Osteoblast (primary cell): ENCODE results near the gene TRERF1. TPM values are rescaled to one million over a fixed set of nuclear protein-coding genes. Genes with fewer than 3 reads are reported as not detected.

ENCODE experiments used
- DNase-seq: peaks from one replicate; pipeline ENCODE4 v3.0.0; 2011; ENCODE audit warnings: low spot score, mixed read lengths; ENCODE audit not compliant: insufficient read length; ENCODE audit errors: missing footprints
- H2AFZ ChIP-seq: 2 replicates; pipeline ENCODE4 v1.6.0; 2011; ENCODE audit warnings: mild to moderate bottlenecking, low read length
- H3K27ac ChIP-seq: 2 replicates; pipeline ENCODE4 v1.5.1; 2011; ENCODE audit warnings: mild to moderate bottlenecking, low read depth, low read length, moderate library complexity
- H3K27me3 ChIP-seq: 2 replicates; pipeline ENCODE4 v1.6.0; 2012; ENCODE audit warnings: mild to moderate bottlenecking, control low read depth, inconsistent platforms, low read length, moderate library complexity; ENCODE audit not compliant: insufficient read depth
- H3K36me3 ChIP-seq: 2 replicates; pipeline ENCODE4 v1.5.1; 2011; ENCODE audit warnings: mild to moderate bottlenecking, low read length, control low read depth, moderate library complexity; ENCODE audit not compliant: insufficient read depth
- H3K4me1 ChIP-seq: 2 replicates; pipeline ENCODE4 v1.5.1; 2011; ENCODE audit warnings: mild to moderate bottlenecking, low read length, control low read depth, moderate library complexity; ENCODE audit not compliant: insufficient read depth
- H3K4me2 ChIP-seq: 2 replicates; pipeline ENCODE4 v1.6.0; 2011; ENCODE audit warnings: mild to moderate bottlenecking, low read length; ENCODE audit not compliant: insufficient read depth
- H3K4me3 ChIP-seq: fragments of 200-600 bp; sonication (generic); 3 replicates; pipeline ENCODE4 v1.5.1; 2012; ENCODE audit warnings: mild to moderate bottlenecking, low read length, inconsistent platforms; ENCODE audit not compliant: insufficient read depth
- H3K79me2 ChIP-seq: 2 replicates; pipeline ENCODE4 v1.6.0; 2012; ENCODE audit warnings: mild to moderate bottlenecking, low read length, control low read depth, inconsistent platforms; ENCODE audit not compliant: insufficient read depth
- H3K9me3 ChIP-seq: 2 replicates; pipeline ENCODE4 v1.5.1; 2011; ENCODE audit warnings: low read depth, low read length, control low read depth
- H4K20me1 ChIP-seq: 2 replicates; pipeline ENCODE4 v1.6.0; 2012; ENCODE audit warnings: mild to moderate bottlenecking, low read length, control low read depth; ENCODE audit not compliant: insufficient read depth
- total RNA-seq: library from RNA; depleted of rRNA; stranded (reverse); fragments of >200 nt; gene quantifications from 2 replicates; pipeline ENCODE4 v1.2.3, GENCODE V29; 2012
- TF ChIP-seq, protein P1 (sequence below): IDR thresholded peaks from 2 replicates; pipeline ENCODE4 v1.5.1; 2011; ENCODE audit warnings: mild to moderate bottlenecking, low read depth, low read length, moderate library complexity; ENCODE audit errors: extremely low read depth

The TRERF1 gene
- total RNA-seq, 1 donor = 4.7 TPM

DNA sequence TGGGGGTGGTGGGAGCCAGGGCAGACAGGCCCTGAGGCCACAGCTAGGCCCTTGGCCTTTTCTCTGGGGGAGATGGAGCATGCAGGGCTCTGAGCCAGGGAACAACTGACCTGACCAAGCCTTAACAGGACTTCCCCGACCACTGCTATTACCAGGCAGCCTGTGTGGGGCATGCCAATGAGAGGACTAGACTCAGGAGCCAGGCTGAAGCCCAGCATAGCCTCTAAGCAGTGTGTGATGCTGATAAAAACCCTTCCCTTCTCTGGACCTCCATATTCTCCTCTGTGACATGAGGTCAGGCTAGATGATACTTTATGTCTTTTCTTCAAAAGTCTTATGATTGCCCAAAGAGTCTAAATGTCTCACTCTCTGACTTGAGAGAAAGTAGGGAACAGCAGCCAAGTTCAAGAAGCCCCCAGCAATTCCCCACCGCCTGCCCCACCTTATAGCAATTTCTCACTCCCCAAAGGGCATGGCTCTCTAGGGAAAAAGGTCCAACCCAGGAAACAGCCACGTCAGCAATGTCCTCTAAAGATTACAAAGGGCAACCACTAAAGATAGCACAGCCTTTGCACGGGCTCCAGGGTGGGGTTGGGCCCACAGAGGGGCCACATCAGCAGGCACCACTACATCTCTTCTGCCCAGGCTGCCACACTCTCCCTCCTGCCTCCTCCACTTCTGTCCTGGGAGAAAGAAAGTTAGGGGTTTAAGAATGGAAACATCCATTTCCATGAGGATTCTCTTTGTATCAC, 71.3 kb downstream of the TRERF1 start:
- Histone ChIP-seq H3K27ac (no peak overlapping the region), H3K27me3 (no peaks in the 10 kb centered on the region), H2AFZ (no peak overlapping the region), H3K9me3 (no peaks in the 10 kb centered on the region), H4K20me1 (peaks cover 7% of the 10 kb centered on the region), H3K4me3 (no peak overlapping the region), H3K4me2 (no peak overlapping the region), H3K36me3 (no peaks in the 10 kb centered on the region), H3K79me2 (peaks cover 22% of the 10 kb centered on the region), H3K4me1 (no peaks in the 10 kb centered on the region)
- no peak for DNase-seq
- TF ChIP-seq, protein P1, sequence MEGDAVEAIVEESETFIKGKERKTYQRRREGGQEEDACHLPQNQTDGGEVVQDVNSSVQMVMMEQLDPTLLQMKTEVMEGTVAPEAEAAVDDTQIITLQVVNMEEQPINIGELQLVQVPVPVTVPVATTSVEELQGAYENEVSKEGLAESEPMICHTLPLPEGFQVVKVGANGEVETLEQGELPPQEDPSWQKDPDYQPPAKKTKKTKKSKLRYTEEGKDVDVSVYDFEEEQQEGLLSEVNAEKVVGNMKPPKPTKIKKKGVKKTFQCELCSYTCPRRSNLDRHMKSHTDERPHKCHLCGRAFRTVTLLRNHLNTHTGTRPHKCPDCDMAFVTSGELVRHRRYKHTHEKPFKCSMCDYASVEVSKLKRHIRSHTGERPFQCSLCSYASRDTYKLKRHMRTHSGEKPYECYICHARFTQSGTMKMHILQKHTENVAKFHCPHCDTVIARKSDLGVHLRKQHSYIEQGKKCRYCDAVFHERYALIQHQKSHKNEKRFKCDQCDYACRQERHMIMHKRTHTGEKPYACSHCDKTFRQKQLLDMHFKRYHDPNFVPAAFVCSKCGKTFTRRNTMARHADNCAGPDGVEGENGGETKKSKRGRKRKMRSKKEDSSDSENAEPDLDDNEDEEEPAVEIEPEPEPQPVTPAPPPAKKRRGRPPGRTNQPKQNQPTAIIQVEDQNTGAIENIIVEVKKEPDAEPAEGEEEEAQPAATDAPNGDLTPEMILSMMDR = no peak

DNA sequence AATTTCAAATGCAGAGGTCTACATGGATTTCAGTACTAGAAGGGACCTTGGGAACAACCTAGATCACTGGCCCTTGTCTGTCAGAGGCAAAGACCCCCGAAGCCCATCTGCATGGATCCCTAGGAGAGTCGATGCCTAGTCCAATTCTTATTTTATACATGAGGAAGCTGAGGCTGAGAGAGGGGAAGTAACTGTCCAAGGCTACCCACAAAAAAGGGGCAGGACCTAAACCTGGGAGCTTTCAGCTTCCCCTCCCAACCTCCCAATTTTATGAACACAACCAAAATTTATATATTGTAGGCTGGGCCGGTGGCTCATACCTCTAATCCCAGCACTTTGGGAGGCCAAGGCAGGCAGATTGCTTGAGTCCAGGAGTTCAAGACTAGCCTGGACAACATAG, 73.2 kb downstream of the TRERF1 start:
- H3K9me3 ChIP-seq = no peaks in the 10 kb centered on the region
- no peak overlapping the region for H3K4me3 ChIP-seq
- no peaks in the 10 kb centered on the region for H3K36me3 ChIP-seq
- H2AFZ ChIP-seq = no peak overlapping the region
- no peaks in the 10 kb centered on the region for H3K4me1 ChIP-seq
- no peak for DNase-seq
- H3K79me2 ChIP-seq = peaks cover 22% of the 10 kb centered on the region
- no peaks in the 10 kb centered on the region for H3K27me3 ChIP-seq
- no peak overlapping the region for H3K4me2 ChIP-seq
- peaks cover 13% of the 10 kb centered on the region for H4K20me1 ChIP-seq
- H3K27ac ChIP-seq = no peak overlapping the region
- TF ChIP-seq, protein P1 = no peak

DNA sequence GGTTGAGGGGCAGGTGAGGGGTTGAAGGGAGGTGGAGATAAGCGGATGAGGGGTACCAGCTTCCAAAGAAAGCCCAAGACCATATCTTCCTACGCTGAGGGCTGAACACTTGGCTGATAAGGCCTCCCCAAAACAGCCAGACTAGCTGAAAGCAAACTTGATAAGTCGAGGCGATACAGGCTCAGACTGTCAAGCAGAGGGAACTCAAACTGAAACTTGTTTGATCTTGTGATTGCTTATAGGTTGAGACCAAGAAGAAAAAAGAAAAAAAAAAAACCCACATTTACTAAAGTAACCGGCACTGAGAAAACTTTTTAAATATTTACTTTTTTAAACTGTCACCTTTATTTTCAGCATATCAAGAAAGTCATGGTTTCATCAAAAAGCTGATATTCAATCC, 73.6 kb downstream of the TRERF1 start:
- Histone ChIP-seq H3K27me3 (no peaks in the 10 kb centered on the region), H3K4me1 (no peaks in the 10 kb centered on the region), H3K27ac (no peak overlapping the region), H3K36me3 (no peaks in the 10 kb centered on the region), H3K9me3 (no peaks in the 10 kb centered on the region), H4K20me1 (peaks cover 10% of the 10 kb centered on the region), H3K4me2 (no peak overlapping the region), H3K4me3 (no peak overlapping the region), H3K79me2 (peaks cover 18% of the 10 kb centered on the region), H2AFZ (no peak overlapping the region)
- TF ChIP-seq, protein P1 = no peak
- no peak for DNase-seq

DNA sequence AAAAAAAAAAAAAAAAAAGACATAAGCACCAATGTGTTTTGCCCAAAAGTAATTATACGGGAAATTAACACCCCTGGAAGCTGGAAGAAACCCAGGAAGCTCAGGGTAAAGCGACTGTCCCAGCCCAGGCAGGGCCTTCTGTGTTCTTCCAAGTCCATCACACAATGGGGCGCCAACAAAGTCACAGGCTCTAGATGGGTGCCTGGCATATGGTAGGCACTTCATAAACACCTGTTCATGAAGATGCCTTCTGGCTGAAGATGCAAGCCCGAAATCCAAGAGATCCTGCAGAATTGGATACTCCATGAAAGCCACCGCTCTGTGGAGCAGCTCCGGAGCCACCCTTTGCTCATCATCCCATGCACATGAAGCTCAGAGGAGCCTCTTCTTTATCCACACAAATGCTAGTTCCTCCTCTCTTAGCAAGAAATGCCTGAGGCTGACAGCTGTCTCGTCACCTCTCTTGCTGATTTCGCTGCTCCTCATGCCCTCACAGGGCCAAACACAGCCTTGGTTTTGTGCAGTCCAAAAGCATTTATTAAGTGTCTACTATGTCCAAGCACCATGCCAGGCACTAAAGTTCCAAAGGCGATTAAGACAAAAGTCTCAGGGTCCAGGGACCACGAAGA, 76.6 kb downstream of the TRERF1 start:
- Histone ChIP-seq H3K4me1 (no peaks in the 10 kb centered on the region), H3K27ac (no peak overlapping the region), H3K27me3 (no peaks in the 10 kb centered on the region), H3K9me3 (no peaks in the 10 kb centered on the region), H3K79me2 (peaks cover 21% of the 10 kb centered on the region), H2AFZ (no peak overlapping the region), H3K4me2 (no peak overlapping the region), H3K36me3 (no peaks in the 10 kb centered on the region), H3K4me3 (no peak overlapping the region), H4K20me1 (peaks cover 6% of the 10 kb centered on the region)
- TF ChIP-seq, protein P1 = no peak
- no peak for DNase-seq
